Embryonic facial prominence (tissue), 1 donor: ENCODE data around the gene C18orf63.
"Not testable (repeated sequence)": the region's sequence is repeated elsewhere in the genome, so short reads cannot be mapped to it uniquely, and the experiment has no call there.

Experiments
- DNase-seq: peaks from one replicate; pipeline ENCODE4 v3.0.0-alpha.2; 2016; ENCODE audit errors: extremely low spot score

The C18orf63 gene

DNA sequence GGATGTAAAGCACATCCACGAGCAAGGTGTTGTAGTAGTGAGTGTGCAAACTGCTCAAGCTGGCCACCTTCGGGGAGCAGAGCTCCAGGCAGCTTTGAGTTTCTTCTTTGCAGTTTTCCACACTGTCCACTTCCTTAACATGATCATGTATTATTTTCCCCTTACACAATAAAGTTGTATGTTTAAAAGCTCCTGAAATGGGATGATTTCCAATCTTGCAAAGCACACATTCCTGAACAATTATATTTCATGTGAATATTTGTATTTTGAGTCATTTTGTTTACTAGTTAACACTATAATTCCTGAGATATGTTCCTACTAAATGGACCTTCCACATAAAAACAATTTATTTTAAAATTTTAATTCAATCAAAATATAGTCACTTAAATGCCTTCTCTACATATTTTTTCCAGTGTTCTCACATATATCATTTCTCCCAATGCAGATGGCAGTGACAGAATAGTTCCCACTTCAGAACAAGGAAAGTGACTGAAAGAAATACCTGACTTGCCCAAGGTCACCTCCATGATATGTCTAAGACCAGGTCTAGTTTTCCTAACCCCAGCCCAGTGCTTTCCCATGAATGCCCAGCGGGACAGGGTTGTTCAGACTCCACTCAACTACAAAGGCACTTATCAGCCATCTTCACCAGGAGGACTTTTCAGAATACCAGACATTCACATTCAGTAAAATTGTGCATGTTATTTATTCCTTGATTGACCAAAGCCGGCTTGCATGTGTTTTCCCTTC, 29.4 kb upstream of the C18orf63 start:
- no peak for DNase-seq

GRCh38 chr18:74286856-74287255, 28.8 kb upstream of the C18orf63 start:
- no peak for DNase-seq

- DNase-seq, result no peak
Observed at GRCh38 chr18:74288041-74288440, 27.6 kb upstream of the C18orf63 start.

GRCh38 chr18:74288730-74289129, 26.9 kb upstream of the C18orf63 start:
- DNase-seq, result no peak

- DNase-seq, result no peak
Observed at GRCh38 chr18:74289137-74289536, 26.5 kb upstream of the C18orf63 start.

DNA sequence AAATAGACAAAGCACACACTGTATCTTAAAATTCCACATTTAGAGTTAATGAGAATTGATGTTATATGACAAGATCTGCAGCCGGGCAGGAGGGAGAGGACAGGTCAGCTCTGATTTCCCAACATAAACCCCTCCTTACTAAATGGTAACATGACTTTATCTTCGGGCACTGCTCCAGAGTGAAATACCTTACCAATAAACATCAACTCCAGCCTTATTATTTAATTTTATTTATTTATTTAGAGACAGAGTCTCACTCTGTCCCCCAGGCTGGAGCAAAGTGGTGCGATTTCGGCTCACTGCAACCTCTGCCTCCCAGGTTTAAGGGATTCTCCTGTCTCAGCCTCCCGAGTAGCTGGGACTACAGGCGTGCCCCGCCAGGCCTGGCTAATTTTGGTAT, 25.6 kb upstream of the C18orf63 start:
- DNase-seq, result no peak

DNA sequence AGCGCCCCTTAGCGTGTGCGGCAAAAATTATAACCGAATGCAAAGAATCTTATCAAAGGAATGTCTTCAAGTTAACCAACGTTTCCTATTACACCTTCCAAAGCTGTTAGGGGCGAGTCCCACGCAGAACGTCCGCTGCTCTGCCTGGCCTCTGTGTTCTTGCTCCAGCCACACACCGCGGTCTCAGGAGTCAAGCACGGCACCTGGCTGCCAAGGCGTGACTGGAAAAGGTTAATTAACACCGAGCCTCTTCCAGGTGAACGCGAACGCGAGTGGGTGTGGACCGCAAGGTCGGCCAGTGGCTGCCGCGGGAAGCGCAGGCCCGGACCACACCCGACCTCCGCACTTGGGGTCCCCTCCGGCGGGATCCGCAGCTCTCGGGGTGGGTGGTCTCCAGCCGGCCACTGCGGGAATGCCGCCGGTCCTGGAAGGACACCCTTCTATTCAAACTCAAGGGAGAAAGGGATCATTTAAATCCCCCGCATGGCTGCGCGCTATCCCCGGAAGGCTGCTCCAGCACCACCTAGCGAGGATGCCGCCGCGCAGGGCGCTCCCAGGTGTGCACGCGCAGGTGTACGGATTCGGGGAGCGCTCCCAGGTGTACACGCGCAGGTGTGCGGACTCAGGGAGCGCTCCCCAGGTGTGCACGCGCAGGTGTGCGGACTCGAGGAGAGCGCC, 24.7 kb upstream of the C18orf63 start:
- no peak for DNase-seq

GRCh38 chr18:74291472-74291770, 24.2 kb upstream of the C18orf63 start:
- DNase-seq, result no peak

DNA sequence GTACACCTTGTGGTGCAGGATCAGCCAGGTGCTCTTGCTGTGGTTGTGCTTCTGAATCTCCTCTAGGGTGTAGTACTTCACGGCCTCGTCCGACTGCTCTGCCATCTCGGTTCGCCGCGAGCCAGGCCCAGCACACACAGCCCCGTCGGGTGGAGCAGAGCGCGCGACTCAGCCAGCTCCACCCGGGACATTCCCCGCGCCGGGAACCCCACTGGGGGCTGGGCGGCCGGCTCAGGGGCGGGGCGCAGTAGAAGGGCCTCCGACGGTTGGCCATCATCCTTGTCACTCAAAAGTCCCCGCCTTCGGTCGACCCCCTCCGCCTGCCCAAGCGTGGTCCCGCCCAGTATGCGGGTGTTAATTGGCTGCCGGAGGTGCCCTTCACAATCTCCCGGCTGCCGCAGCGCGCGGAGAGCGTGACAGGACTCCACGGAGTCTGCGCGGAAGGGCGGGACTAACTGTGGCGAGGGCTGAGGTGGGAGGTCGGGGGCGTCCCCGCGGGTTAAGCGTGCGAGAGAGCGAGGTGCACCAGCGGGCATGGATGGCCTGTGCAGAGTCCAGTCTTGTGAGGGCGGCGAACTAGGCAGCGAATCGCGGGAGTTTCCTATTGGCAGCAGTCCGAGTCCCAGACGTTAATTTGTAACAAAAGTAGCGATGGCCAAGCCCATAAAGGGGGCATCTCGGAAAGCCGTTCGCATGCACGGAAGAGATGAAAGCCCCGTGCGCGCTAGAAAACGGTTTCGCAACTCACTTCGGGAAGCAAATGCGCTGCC, 23.7 kb upstream of the C18orf63 start, which contains the start of gene CYB5A:
CYB5A (minus strand) TSS at position 193 of the 770 bp plus-strand sequence; CDS start at position 105, 88 bp downstream.
- DNase-seq, result peak; percentile 94

DNA sequence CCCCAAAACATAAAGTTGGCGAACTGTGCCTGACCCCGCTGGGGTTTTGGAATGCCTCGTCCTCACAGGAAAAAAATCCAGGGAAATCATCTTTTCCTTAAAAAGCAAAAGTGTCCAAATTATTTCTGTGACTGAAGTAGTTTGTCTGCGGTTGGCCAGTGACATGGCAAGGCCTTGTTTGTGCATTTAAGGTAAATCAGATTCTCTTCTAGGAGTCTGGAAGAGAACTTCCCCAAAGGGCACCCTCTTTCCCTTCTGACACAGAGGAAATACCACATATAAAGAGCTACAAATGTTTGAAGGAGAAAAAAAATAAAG, 23.1 kb upstream of the C18orf63 start:
- no peak for DNase-seq

GRCh38 chr18:74292982-74293381, 22.7 kb upstream of the C18orf63 start:
- not testable (repeated sequence) for DNase-seq

DNA sequence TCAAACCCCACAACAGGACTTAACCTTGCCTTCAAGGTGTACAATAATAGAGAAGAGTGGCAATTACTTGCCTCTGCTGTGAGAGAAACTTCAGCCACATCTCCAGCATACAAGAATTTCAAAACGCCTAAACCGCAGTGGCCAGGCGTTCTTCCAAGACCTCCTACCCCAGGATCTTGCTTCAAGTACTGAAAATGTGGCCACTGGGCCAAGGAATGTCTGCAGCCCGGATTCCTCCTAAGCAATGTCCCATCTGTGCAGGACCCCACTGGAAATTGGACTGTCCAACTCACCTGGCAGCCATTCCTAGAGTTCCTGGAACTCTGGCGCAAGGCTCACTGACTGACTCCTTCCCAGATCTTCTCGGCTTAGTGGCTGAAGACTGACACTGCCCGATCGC, 21.1 kb upstream of the C18orf63 start:
- no peak for DNase-seq

- no peak for DNase-seq
Observed at GRCh38 chr18:74299162-74299561, 16.5 kb upstream of the C18orf63 start.

DNA sequence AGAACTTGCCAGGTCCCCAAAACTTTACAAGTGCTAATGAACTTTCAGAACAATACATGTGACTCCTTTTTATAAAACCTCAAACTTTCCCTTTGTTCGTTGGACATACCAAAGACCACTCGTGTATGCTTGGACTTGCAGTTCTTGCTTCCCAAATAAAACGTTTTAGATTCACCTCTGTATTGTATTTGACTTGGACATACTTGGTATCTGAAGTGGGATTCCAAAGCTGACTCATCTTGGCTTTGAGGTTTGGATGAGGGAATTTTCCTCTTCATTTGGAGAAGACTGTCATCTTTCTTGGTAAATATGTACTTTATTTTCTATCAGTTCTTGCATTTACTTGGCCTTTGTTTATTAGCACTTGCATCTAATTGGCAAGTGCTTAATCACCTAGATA, 15.9 kb upstream of the C18orf63 start:
- no peak for DNase-seq

GRCh38 chr18:74303306-74303705, 12.3 kb upstream of the C18orf63 start:
- no peak for DNase-seq

- no peak for DNase-seq
Observed at GRCh38 chr18:74303936-74304335, 11.7 kb upstream of the C18orf63 start.

DNA sequence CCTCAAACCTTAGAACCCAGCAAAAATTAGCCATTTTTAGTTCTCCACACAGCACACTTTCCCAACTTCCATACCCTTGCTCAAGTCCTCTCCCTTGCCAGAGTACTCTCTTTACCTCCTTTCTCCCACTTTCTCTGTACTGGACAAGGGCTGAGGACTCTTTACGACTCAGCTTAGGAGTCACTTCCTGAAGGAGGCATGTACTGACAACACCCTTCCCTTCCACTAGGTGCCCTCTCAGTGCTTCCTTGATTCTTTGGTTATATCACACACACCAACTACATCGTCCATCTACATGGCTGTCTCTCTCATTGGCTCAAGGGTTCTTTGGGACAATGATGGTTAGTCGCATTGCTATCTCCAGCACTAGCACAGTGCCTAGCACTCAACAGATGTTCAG, 5.2 kb upstream of the C18orf63 start:
- no peak for DNase-seq

- DNase-seq, result no peak
Observed at GRCh38 chr18:74311000-74311399, 4.6 kb upstream of the C18orf63 start.

- DNase-seq, result no peak
Observed at GRCh38 chr18:74314759-74315463, 728 bp upstream of the C18orf63 start.

- no peak for DNase-seq
Observed at GRCh38 chr18:74316257-74317170, 875 bp downstream of the C18orf63 start.

DNA sequence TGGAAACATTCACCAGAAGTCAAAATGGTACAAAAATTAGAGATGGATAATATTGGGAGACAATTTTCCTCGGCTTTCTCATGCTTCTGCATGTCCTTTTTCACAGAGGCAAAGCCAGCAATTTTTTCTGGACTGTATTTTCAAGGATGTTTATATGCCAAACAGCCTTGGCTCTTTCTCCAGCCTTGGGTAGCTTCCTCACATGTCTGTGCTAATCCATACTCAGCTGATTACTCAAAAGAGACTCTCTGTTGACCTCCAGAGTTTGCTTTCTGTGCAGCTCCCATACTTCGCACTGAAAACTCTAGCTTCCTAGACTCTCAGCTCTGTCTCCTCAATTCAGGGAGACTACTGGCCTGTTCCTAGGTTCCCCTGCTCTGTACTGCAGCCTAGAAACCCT, 10.6 kb downstream of the C18orf63 start:
- DNase-seq, result no peak
